ENCODE data around the gene ROGDI.

DNA sequence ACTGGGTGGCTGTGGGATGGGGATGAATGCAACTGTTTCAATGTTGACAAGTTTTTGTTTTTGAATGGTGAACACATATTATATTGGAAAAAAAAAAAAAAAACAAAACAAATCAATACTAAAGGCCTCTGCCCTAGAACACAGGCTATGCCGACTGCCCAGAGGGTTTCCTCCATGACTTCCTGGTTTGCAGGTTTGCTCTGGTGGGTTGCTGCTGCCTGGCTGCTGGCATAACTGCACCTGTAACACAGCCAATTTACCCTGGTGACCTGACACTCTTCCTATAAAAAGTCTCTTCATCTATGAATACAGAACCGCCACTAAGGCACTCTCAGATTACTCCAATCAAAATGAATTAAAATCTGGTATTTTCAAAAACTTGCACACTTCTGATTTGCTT is 34.3 kb upstream of the ROGDI start:
- TF ChIP-seq, protein P1, sequence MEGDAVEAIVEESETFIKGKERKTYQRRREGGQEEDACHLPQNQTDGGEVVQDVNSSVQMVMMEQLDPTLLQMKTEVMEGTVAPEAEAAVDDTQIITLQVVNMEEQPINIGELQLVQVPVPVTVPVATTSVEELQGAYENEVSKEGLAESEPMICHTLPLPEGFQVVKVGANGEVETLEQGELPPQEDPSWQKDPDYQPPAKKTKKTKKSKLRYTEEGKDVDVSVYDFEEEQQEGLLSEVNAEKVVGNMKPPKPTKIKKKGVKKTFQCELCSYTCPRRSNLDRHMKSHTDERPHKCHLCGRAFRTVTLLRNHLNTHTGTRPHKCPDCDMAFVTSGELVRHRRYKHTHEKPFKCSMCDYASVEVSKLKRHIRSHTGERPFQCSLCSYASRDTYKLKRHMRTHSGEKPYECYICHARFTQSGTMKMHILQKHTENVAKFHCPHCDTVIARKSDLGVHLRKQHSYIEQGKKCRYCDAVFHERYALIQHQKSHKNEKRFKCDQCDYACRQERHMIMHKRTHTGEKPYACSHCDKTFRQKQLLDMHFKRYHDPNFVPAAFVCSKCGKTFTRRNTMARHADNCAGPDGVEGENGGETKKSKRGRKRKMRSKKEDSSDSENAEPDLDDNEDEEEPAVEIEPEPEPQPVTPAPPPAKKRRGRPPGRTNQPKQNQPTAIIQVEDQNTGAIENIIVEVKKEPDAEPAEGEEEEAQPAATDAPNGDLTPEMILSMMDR (IDR thresholded peaks at IDR 0.05; ENCODE audit: low read depth, low read length) = no peak
- no peak for TF ChIP-seq POLR2A (IDR thresholded peaks at IDR 0.05; ENCODE audit: extremely low read depth, insufficient read length)
- TF ChIP-seq MYC (IDR thresholded peaks at IDR 0.05; ENCODE audit: low read depth, low read length) = no peak
